ENCODE data around the gene COG3.
"Not testable (repeated sequence)": the region's sequence is repeated elsewhere in the genome, so short reads cannot be mapped to it uniquely, and the experiment has no call there.

Gene COG3, protein sequence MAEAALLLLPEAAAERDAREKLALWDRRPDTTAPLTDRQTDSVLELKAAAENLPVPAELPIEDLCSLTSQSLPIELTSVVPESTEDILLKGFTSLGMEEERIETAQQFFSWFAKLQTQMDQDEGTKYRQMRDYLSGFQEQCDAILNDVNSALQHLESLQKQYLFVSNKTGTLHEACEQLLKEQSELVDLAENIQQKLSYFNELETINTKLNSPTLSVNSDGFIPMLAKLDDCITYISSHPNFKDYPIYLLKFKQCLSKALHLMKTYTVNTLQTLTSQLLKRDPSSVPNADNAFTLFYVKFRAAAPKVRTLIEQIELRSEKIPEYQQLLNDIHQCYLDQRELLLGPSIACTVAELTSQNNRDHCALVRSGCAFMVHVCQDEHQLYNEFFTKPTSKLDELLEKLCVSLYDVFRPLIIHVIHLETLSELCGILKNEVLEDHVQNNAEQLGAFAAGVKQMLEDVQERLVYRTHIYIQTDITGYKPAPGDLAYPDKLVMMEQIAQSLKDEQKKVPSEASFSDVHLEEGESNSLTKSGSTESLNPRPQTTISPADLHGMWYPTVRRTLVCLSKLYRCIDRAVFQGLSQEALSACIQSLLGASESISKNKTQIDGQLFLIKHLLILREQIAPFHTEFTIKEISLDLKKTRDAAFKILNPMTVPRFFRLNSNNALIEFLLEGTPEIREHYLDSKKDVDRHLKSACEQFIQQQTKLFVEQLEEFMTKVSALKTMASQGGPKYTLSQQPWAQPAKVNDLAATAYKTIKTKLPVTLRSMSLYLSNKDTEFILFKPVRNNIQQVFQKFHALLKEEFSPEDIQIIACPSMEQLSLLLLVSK

DNA sequence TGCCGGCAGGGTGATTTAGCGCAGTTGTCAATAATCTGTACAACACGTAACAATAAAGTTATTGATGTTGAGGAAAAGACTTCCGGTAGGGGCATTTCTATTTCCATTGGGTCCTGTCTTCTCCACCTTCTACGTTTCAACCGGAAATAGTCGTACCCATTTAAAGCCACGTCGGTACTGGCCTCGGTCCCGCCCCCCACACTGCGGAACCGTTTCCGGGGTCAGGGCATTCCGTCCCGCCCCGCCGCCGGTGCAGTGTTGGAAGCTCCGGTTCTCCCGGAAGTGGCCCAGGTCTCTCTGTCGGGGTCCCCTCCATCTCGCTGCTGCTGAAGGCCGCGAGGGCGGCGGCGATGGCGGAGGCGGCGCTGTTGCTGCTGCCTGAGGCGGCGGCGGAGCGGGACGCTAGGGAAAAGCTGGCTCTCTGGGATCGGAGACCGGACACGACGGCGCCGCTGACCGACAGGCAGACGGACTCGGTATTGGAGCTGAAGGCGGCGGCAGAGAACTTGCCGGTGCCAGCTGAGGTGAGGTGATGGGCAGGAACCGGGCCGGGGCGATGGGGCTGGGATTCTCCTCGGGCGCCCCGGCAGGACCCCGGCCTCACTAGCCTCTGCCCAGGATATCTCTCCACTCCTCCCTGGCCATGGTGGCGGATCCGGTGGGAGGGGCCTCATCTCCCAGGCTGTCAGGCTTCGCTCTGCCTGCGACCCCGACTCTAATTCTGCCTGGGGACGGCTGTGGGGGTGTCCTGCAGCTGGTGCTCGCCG lies at the start of gene COG3:
Gene COG3 (plus strand): TSS at position 253 of the 767 bp plus-strand sequence. CDS start 98 bp downstream, at position 351.
- peak; percentile 96 for DNase-seq

DNA sequence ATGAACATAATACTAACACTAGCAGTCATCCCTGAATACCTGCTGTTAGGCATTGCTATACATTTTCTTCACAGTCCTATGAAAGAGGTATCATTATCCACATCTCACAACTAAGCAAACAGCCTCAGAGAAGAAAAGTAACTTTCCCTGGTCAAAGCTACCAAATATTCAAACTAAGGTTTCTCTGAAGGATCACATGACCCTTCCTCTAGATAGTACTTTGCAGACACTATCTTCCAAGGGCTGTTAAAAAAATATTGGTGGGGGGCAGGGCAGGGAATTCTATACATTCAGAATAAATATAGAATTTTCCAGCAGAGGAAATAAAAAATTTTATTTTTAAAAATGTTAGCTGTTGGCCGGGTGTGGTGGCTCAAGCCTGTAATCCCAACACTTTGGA lies 49.6 kb upstream of the COG3 start:
- no peak for DNase-seq

DNA sequence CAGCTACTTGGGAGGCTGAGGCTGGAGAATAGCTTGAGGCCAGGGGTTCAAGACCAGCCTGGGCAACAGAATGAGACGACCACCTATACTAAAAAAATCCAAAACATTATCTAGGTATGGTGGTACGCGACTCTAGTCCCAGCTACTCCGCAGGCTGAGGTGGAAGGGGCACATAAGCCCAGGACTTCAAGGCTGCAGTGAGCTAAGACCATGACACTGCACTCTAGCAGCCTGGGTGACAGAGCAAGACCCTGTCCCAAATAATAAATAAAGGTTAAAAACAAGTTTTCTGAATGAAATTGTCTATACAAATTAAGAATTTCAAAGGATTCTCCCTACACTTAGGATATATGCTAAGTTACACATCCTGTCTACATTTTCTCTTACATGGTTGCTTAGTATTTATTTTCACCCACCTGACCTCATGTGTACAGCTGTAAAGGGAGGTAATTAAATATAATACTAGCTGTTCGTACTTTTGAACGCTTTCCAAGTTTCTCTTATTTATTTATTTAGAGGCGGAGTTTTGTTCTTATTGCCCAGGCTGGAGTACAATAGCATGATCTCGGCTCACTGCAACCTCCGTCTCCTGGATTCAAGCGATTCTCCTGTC lies 48.1 kb upstream of the COG3 start:
- DNase-seq, result no peak

DNA sequence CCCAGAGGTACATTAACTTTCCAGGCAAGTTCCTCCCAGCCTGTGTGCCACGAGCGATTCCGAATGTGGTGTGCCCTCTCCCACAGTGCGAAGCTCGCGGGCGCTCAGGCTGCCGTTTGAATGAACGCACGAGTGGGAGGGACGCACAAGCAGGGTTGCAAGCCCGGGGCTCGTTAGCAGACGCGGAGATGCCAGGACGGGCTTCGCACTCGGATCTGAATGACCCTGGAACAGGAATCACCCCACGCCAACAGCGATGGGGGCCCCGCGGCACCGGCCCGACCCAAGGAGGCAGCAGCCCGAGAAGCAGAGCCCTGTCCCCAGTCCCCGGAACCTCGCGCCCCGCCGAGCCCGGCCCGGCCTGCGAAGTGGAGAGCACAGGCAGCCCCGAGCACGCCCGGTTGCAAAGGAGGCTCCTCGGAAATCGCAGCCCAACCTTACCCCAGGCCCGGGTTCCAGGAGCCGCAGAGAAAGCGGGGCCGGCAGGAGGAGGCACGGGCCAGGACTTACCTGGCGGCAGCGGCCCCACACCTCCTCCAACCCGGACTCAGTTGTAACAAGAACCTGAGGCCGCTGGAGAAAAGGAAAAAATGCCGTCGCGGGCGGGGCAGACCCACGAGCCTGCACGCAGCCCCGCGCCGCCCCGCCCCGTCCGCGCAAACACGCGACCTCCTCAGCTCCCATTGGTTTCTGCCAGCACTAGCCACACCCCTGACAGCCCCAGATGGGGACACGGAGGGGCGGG lies 46.8 kb upstream of the COG3 start, which contains the start of gene SLC25A30:
Gene SLC25A30 (minus strand): TSS at position 584 of the 745 bp plus-strand sequence. CDS start 6,948 bp downstream, outside the sequence.
- peak; percentile 92 to 94 for DNase-seq

DNA sequence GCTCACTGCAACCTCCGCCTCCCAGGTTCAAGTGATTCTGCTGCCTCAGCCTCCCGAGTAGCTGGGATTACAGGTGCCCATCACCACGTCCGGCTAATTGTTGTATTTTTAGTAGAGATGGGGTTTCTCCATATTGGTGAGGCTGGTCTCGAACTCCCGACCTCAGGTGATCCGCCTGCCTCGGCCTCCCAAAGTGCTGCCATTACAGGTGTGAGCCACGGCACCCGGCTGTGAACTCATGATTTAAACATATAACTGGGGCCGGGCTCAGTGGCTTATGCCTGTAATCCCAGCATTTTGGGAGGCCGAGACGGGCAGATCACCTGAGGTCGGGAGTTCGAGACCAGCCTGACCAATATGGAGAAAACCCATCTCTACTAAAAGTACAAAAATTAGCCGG lies 45.4 kb upstream of the COG3 start:
- DNase-seq, result not testable (repeated sequence)

DNA sequence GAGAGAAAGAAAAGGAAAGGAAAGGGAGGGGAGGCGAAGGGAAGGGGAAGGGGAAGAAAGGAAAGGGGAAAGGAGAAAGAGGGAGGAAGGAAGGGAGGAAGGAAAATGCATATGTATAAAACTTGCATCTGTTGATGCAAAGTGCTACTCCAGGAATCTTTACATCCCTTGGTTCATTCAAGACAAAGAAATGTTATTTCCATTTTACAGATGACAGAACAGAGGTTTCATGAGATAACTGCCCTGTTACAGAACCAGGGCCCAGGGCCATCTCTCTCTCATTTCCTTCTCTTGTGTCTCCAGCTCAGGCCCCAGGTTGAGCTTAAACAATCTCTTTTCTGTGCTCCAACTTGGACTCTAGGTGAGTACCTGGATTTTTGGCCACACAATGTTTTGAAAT lies 44.8 kb upstream of the COG3 start:
- DNase-seq, result no peak

DNA sequence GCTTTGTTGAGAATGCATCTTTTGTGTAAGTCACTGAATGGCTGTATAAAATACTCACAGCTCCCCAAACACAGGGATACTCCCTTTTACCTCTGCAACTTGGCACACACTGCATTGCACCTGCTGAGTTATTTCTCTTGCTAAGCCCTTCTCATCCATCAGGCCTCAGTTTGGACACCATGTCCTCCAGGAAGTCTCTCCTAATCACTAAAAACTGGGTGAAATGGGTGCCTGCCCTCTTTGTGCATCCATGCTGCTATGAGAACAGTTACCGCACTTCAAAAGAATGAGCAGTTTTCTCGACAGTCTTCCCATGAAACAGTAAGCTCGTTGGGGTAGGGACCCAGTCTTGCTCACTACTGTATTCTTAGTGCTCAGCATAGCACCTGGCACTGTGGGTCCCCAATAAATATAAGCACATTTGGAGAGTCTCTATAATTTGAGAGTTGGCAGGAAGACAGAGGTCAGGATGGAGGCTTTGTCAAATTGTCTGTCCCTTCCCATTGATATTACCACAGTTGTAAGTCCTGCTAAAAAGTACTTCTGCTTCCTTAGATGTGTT lies 41.9 kb upstream of the COG3 start:
- DNase-seq, result no peak

DNA sequence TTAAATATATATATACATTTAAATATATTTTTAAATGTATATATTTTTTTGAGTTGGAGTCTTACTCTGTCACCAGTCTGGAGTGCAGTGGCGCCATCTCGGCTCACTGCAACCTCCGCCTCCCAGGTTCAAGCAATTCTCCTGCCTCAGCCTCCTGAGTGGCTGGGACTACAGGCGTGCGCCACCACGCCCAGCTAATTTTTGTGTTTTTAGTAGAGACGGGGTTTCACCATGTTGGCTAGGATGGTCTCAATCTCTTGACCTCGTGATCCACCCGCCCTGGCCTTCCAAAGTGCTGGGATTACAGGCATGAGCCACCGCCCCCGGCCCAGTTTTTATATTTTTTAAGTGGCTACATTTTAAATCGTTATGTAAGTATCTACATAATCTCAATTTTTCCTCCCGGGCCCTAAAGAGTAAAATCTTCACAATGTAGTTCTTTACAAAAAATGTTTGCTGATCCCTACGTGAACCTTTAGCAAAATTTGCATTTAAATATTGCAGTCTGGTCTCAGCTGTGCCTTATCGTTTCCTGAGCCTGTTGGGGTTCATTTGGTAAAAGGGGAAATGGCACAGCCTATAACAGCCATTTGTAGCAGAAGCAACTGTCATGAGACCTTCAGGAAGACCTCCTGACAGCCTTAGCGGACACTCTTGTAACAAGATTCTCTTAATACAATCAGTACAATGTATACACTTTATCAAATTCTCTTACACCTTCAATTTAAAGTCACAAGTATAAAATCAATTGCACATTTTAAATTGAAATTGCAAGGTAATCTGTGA lies 38.5 kb upstream of the COG3 start:
- not testable (repeated sequence) for DNase-seq

DNA sequence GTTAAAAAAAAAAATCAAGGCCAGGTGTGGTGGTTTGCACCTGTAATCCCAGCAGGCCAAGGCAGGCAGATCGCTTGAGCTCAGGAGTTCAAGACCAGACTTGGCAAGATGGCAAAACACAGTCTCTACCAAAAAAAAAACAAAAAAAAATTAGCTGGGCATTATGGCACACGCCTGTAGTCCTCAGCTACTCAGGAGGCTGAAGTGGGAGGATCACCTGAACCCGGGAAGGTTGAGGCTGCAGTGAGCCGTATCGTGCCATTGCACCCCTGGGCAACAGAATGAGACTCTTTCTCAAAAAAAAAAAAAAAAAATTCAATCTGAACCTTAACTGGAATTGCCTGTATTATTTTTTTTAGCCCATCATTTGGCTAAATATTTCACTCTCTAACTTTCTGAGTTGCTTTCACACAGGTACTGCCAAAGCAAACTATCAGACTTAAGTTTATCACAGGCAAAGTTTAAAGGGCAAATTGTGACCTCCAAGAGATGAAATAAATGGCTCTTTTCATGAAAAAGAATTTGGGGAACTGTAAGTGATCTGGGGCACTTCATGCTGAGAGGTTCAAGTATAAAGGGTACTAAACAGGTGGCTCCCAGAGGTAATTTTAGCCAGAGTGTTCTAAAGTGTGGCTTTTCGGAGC lies 31.9 kb upstream of the COG3 start:
- DNase-seq, result no peak

DNA sequence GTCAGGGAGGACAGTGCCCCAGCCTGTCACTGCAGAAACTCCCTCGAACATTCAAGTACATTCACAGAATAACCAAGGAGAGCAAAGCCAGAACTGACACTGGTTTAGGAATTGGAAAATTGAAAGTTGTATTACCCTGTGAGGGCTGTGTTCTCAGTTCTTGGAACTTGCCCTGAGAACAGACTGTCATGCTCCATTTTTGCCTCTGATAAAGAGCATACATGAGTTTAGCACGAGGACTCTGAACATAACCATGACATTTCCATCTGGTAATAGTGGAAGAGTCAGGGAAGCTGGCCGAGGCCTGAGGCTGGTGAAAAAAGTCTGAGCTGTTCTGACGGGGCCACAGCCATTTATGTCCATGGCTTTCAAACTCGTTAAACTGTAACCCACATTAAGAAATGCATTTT lies 31.4 kb upstream of the COG3 start:
- DNase-seq, result no peak

DNA sequence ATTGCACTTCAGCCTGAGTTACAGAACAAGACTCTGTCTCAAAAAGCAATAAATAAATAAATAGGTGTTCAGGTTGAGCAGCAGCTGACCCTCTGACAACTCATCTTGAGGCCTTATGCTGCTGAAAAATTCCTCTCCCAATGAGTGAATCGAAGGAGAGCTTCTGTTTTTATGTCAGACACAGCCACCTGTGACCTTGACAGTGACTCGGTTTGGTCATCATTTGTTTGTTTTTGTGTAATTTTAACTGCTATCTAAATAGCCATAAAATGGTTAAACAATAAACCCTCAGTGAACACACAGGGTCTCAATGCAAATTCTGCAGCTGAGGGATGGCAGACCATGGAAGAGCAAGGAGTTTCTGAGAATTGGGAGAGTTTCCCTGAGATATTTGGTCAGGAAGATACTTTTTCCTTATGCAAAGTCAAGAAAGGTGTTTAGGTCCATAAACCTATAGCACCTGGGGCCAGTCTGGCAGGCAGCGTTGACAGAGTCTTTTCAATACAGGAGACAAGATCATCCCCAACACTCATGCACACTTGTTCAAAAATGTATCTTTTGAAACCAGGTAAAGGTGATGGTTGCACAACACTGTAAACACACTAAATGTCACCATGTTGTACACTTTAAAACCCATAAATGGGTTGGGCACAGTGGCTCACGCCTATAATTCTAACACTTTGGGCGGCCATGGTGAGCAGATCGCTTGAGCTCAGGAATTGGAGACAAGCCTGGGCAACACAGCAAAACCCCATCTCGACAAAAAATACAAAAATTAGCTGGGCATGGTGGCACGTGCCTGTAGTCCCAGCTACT lies 30.0 kb upstream of the COG3 start:
- no peak for DNase-seq

DNA sequence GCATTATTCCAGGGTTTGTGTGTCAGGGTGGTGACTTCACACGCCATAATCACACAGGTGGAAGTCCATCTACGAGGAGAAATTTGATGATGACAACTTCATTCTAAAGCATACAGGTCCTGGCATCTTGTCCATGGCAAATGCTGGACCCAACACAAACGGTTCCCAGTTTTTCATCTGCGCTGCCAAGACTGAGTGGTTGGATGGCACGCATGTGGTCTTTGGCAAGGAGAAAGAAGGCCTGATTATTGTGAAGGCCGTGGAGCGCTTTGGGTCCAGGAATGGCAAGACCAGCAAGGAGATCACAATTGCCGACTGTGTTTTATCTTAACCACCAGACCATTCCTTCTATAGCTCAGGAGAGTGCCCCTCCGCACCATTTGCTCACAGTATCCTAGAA lies 28.4 kb upstream of the COG3 start:
- no peak for DNase-seq

DNA sequence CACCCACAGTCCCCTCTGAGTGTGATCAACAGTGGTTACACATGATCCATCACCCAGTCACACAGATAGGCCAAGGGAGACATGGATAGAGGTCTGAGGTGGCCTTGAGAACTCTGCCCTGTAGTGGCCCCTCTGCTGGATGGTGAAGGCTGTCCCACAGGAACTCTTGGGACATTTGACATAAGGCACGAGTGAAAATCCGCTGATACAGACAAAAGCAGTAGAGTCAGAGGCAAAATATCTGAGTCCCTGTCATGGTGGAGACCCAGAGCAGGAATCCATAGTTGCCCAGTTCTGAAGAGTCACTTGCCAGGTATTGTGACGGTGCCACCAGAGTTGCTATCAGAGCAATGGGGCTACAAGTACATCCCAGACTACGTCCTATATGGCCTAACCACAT lies 27.8 kb upstream of the COG3 start:
- no peak for DNase-seq

DNA sequence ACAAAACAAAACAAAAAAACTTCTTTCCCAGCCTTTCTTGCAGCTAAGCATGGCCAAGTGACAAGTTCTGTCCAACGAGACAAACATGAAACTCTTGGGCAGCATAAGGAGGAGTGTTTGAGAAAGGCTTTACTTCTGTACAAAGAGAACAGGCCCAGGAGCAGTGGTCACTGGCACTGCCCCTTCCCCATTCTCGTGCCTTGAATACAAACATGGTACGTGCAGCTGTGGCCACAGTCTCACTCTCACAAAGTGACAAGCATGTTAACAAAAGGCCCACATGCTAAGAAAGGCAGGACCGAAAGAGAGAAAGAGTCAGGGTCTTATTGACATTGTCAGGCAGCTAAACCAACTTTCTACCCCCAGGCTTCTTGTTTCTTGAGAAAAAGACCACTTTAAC lies 26.8 kb upstream of the COG3 start:
- DNase-seq, result no peak

DNA sequence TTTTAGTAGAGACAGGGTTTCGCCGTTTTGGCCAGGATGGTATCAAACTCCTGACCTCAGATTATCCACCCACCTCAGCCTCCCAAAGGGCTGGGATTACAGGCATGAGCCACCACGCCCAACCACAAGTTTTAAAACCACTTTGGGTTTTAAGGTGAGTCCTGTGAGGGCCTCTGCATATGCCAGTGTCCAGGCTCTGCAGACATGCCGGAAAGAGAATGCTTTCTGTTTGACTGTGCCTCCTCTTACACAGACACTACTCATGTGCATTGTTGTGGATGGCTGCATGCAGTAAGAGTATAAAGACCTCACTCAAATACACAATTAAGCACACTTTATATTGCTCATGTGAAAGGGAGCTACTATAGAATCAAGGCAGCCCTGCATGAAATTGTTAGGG lies 25.7 kb upstream of the COG3 start:
- no peak for DNase-seq

DNA sequence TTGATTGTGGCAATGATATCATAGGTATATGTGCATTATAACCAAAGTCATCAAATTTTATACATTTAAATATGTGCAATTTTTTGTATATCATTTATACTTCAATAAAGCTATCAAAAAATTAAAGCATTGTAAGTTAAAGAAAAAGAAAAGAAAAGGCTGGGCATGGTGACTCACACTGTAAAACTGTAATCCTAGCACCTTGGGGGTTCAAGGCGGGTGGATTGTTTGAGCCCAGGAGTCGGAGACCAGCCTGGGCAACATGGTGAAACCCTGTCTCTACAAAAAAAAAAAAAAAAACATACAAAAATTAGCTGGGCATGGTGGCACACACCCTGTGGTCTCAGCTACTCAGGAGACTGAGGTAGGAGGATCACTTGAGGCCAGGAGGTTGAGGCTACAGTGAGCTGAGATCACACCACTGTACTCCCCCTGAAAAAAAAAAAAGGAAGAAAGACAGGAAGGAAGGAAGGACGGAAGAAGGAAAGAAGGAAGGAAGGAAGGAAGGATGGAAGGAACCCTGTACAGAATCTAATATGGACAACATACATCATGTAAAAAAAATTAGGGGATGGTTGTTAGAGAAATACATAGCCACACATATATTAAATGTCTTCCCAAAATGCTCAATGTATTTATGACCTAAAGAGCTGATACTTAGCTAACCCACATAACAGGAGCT lies 24.8 kb upstream of the COG3 start:
- no peak for DNase-seq

DNA sequence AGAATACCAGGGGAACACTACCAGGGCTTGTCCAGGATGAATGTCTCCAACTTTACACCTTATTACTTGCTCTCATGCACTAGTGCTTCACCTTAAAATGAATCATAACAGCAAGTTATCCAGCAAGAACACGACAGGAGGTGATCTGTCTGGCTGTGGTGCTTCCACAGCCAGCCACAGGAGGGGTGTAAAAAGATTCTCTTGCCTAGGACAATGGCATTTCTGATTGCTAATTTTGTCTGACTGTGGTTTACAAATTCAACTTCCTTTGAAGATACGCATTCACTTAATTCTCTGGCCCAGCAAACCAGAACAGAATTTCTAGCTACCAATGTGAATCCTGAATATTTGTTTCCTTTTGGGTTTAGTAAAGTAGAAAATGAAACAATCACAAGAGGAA lies 23.1 kb upstream of the COG3 start:
- DNase-seq, result peak in 1 of 2 experiments; percentile 37

DNA sequence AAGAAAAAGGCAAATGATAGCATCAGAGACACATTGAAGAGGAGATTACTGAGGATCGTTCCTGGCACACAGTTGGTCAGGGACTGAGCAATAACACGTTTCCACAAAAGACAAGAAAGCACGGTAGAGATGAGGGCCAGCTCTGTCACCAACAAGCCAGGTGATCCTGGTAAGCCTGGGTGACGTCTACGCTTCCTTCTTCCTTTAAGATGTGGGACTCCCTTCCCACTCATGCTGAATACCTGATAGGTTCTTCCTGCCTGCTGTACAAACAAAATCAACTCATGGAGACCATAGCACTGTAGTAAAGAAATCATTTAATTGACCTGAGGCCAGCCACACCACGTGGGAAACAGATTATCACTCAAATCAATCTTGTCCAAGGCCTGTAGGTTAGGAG lies 19.7 kb upstream of the COG3 start:
- DNase-seq, result no peak

DNA sequence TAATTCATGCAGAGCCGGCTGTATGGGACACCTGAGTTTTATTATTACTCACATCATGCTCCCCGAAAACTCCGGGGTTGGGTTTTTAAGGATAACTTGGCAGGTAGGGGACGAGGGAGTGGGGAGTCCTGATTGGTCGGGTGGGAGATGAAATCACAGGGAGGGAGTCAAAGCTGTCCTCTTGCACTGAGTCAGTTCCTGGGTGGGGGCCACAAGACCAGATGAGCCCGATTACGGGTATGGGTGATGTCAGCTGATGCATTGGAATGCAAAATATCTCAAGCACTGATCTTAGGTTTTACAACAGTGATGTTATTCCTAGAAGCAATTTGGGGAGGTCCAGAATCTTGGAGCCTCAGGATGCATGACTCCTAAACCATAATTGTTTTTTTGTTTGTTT lies 18.6 kb upstream of the COG3 start:
- DNase-seq, result no peak
